HG03066 (cell line): ENCODE data around the gene CELA1.
A peak's percentile ranks its signal among the peaks of the same experiment; 100 is the strongest.

Source experiments
- ATAC-seq: cut with Tn5 transposase; IDR thresholded peaks from one replicate; pipeline ENCODE4 v1.9.1; 2021; ENCODE audit warnings: low read depth; ENCODE audit not compliant: unreplicated experiment

CELA1 gene

GRCh38 chr12:51346581-51346980 is at the start of gene CELA1:
Gene CELA1, minus strand, starts transcription at chr12:51346679. Its CDS starts 41 bp downstream, at chr12:51346638.
- ATAC-seq = no peak

- no peak for ATAC-seq
Observed at GRCh38 chr12:51395283-51396230, 49.1 kb upstream of the CELA1 start.

GRCh38 chr12:51393676-51394545 is 47.4 kb upstream of the CELA1 start:
- ATAC-seq = no peak

- no peak for ATAC-seq
Observed at GRCh38 chr12:51392556-51393237, 46.2 kb upstream of the CELA1 start.

- ATAC-seq = peak; percentile 37
Observed at GRCh38 chr12:51391283-51392123, 45.0 kb upstream of the CELA1 start, which contains the start of gene GALNT6. Gene GALNT6, minus strand, starts transcription at chr12:51391406. Its CDS starts 11,625 bp downstream, at chr12:51379781.

GRCh38 chr12:51390891-51391282 is 44.4 kb upstream of the CELA1 start:
- peak; percentile 4 for ATAC-seq

- ATAC-seq = no peak
Observed at GRCh38 chr12:51390457-51390856, 44.0 kb upstream of the CELA1 start.

GRCh38 chr12:51389302-51389999 is 43.0 kb upstream of the CELA1 start:
- ATAC-seq = no peak

- ATAC-seq = no peak
Observed at GRCh38 chr12:51388846-51389245, 42.4 kb upstream of the CELA1 start.

- ATAC-seq = no peak
Observed at GRCh38 chr12:51388069-51388799, 41.8 kb upstream of the CELA1 start.

GRCh38 chr12:51386351-51386750 is 39.9 kb upstream of the CELA1 start:
- ATAC-seq = no peak

GRCh38 chr12:51383269-51383905 is 36.9 kb upstream of the CELA1 start:
- ATAC-seq = no peak

- ATAC-seq = no peak
Observed at GRCh38 chr12:51382173-51382572, 35.7 kb upstream of the CELA1 start.

- ATAC-seq = no peak
Observed at GRCh38 chr12:51381226-51382079, 35.0 kb upstream of the CELA1 start.

GRCh38 chr12:51379571-51379970 is 33.1 kb upstream of the CELA1 start:
- ATAC-seq = no peak

GRCh38 chr12:51378749-51379148 is 32.3 kb upstream of the CELA1 start:
- no peak for ATAC-seq
